ENCODE measurements around the gene MIEF1.

GRCh38 chr22:39512026-39512425, 9.9 kb downstream of the MIEF1 start:
- no peak for TF ChIP-seq CTCF (IDR thresholded peaks at IDR 0.05)
- TF ChIP-seq POLR2AphosphoS5 (IDR thresholded peaks at IDR 0.05): no peak

Measured in gastroesophageal sphincter (tissue), 3 donors.